NCI-H524 (cell line): ENCODE measurements around the gene CLDN18.

ENCODE experiments used
- DNase-seq, 2 experiments: peaks; one replicate each; lab custom pipeline; 2025; lab: John Stamatoyannopoulos, UW

The CLDN18 gene

GRCh38 chr3:138009476-138010272, at the start of gene CLDN18:
Gene CLDN18, plus strand, starts transcription at chr3:138010165. Its CDS starts 61 bp downstream, at chr3:138010226.
- no peak for DNase-seq

DNA sequence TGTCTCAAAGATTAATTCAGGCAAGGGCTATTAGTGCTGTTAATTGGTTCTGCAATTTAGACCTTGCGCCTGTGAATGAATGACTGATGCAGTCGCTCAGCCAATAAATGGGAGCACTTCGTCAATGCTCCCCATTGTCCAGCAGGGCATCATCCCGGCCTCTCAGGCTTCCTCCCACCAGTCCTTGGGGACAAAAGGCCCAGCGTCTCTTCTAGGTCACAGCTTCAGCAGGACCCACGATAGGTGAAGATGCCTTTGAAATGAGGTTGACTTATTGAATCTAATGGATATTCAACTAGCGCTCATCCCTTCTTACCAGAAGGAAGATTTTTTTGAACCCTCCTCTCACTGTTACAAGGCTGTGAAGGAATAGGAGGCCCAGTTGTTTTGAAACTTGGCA, 47.7 kb upstream of the CLDN18 start:
- DNase-seq = no peak

GRCh38 chr3:137963463-137963862, 46.5 kb upstream of the CLDN18 start:
- no peak for DNase-seq

GRCh38 chr3:137970914-137971831, 38.8 kb upstream of the CLDN18 start:
- peak; percentile 75 to 87 for DNase-seq

DNA sequence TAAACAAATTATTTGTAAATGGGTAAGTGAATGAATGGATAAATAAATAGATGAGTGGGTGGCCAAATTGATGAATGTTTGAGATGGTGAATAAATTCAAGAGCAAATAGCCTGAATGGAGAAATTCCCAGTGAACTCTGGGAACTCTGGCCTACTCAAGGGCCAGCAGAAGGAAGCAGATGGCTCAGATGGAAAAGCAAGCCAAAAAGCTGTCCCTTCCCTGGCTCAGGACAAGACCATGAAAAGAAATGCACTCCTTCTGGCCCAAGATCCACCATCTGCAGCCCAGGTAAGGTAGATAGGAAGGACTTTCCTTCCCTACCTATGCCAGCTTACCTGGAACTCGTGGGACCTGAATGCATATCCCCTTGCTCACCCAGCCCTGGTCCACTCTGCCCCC, 37.6 kb upstream of the CLDN18 start:
- peak in 1 of 2 experiments; percentile 21 for DNase-seq

- no peak for DNase-seq
Observed at GRCh38 chr3:137978328-137978727, 31.6 kb upstream of the CLDN18 start.

DNA sequence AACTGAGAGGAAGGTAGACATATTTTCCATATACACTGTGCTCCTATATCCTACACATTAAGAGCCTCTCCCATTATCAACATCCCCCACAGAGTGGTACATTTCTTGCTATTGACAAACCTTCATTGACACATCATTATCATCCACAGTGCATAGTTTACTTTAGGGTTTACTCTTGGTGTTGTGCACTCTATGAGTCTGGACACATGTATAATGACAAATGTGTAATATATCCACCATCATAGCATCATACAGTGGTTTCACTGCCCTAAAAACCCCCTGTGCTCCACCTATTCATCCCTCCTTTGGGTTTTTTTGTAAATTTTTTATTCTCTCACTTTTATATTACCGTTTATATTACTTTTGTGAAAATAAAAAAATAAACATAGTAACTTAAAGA, 22.2 kb upstream of the CLDN18 start:
- DNase-seq = no peak

- DNase-seq = no peak
Observed at GRCh38 chr3:137988152-137988551, 21.8 kb upstream of the CLDN18 start.

GRCh38 chr3:137988982-137989381, 21.0 kb upstream of the CLDN18 start:
- no peak for DNase-seq

GRCh38 chr3:137990427-137990826, 19.5 kb upstream of the CLDN18 start:
- DNase-seq = no peak

GRCh38 chr3:137992592-137992991, 17.4 kb upstream of the CLDN18 start:
- no peak for DNase-seq

GRCh38 chr3:137998121-137999042, 11.6 kb upstream of the CLDN18 start:
- DNase-seq = no peak

GRCh38 chr3:138003069-138003468, 6.9 kb upstream of the CLDN18 start:
- DNase-seq = no peak

DNA sequence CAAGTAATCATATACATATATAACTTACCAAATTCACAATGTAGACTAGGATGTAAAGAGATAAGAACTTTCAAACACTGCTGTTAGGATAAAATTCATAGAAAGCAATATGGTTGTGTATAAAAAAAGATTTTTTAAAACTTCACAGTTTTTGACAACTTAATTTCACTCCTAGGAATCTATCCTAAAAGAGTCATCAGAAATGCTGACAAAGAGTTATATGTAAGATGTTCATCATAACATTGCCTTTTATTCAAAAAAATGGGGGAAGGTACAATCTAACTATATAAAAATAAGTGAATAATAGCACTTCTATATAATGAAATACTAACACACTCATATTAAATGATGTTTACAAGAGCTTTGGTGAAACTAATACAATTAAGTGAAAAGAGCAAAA, 4.3 kb upstream of the CLDN18 start:
- no peak for DNase-seq

- no peak for DNase-seq
Observed at GRCh38 chr3:138007898-138008297, 2.1 kb upstream of the CLDN18 start.

GRCh38 chr3:138010273-138010590, 267 bp downstream of the CLDN18 start:
- DNase-seq = no peak

DNA sequence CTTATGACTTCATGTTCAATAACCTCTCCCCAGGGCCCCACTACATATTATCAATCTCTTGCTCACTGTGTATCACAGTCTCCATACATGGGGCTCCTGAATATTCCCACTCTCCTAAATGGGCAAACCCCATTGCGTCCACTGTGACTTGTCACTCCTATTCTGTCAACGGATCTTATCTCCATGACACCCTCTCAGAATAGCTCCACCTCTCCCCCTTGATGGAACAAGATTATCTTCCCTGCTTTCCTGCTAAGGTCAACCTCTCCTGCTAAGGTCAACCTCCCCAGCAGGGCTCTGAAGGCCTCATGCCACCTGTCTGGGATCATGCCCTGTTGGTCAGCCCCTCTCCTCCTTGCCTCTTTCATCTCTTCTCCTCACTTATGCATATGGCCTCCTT, 1.8 kb downstream of the CLDN18 start:
- no peak for DNase-seq

- DNase-seq = no peak
Observed at GRCh38 chr3:138012526-138012925, 2.6 kb downstream of the CLDN18 start.

- DNase-seq = no peak
Observed at GRCh38 chr3:138016065-138016464, 6.1 kb downstream of the CLDN18 start.

GRCh38 chr3:138019281-138020069, 9.5 kb downstream of the CLDN18 start:
- no peak for DNase-seq

DNA sequence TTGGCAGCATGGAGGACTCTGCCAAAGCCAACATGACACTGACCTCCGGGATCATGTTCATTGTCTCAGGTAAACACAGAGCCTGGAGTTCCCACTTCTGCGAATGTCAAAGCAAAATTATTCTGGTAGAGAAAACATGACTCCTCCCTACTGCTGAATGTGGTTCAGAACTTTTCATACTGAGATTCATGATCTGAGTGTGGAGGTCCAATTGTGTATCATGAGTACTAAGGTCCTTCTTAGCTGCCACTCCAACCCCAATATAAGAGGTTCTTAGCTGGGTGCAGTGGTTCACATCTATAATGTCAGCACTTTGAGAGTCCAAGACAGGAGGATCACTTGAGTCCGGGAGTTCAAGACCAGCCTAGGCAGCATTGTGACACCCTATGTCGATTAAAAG, 13.8 kb downstream of the CLDN18 start:
- no peak for DNase-seq
